Lower leg skin (tissue), 3 donors: ENCODE measurements around the gene PDCD1.

ENCODE experiments used
- CTCF ChIP-seq, 3 donors: fragments of 450-650 bp; IDR thresholded peaks; one replicate each; pipeline ENCODE4 v1.5.1; 2016; ENCODE audit warnings: antibody characterized with exemption in 3 of 3, mild to moderate bottlenecking in 3 of 3, moderate library complexity in 2 of 3
- POLR2A ChIP-seq, 2 donors: fragments of 450-650 bp; IDR thresholded peaks; one replicate each; pipeline ENCODE4 v1.6.1; 2016 to 2017; ENCODE audit warnings: antibody characterized with exemption in 2 of 2, mild to moderate bottlenecking in 1 of 2, moderate library complexity in 1 of 2

GRCh38 chr2:241820625-241821384 is 37.9 kb downstream of the PDCD1 start:
- TF ChIP-seq CTCF (IDR thresholded peaks at IDR 0.05) = no peak
- TF ChIP-seq POLR2A (IDR thresholded peaks at IDR 0.05) = no peak
